LNCAP (cell line): ENCODE measurements around the gene GJB4.

Source experiments
- TF ChIP-seq, protein P1 (sequence below): fragments of 450-650 bp; IDR thresholded peaks from 2 replicates; pipeline ENCODE4 v1.5.1; 2017; ENCODE audit warnings: mild to moderate bottlenecking

Gene GJB4

DNA sequence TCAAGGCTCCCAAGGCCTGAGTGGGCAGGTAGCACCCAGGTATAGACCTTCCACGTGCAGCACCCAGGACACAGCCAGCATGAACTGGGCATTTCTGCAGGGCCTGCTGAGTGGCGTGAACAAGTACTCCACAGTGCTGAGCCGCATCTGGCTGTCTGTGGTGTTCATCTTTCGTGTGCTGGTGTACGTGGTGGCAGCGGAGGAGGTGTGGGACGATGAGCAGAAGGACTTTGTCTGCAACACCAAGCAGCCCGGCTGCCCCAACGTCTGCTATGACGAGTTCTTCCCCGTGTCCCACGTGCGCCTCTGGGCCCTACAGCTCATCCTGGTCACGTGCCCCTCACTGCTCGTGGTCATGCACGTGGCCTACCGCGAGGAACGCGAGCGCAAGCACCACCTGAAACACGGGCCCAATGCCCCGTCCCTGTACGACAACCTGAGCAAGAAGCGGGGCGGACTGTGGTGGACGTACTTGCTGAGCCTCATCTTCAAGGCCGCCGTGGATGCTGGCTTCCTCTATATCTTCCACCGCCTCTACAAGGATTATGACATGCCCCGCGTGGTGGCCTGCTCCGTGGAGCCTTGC is 1.7 kb downstream of the GJB4 start:
- TF ChIP-seq, protein P1, sequence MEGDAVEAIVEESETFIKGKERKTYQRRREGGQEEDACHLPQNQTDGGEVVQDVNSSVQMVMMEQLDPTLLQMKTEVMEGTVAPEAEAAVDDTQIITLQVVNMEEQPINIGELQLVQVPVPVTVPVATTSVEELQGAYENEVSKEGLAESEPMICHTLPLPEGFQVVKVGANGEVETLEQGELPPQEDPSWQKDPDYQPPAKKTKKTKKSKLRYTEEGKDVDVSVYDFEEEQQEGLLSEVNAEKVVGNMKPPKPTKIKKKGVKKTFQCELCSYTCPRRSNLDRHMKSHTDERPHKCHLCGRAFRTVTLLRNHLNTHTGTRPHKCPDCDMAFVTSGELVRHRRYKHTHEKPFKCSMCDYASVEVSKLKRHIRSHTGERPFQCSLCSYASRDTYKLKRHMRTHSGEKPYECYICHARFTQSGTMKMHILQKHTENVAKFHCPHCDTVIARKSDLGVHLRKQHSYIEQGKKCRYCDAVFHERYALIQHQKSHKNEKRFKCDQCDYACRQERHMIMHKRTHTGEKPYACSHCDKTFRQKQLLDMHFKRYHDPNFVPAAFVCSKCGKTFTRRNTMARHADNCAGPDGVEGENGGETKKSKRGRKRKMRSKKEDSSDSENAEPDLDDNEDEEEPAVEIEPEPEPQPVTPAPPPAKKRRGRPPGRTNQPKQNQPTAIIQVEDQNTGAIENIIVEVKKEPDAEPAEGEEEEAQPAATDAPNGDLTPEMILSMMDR: no peak

DNA sequence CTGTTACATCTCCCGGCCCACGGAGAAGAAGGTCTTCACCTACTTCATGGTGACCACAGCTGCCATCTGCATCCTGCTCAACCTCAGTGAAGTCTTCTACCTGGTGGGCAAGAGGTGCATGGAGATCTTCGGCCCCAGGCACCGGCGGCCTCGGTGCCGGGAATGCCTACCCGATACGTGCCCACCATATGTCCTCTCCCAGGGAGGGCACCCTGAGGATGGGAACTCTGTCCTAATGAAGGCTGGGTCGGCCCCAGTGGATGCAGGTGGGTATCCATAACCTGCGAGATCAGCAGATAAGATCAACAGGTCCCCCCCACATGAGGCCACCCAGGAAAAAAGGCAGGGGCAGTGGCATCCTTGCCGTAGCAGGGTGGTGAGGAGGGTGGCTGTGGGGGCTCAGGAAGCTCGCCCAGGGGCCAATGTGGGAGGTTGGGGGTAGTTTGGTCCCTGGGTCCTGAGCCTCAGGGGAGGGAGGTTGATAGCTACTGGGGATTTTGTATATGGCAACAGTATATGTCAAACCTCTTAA is 2.3 kb downstream of the GJB4 start:
- TF ChIP-seq, protein P1: no peak

DNA sequence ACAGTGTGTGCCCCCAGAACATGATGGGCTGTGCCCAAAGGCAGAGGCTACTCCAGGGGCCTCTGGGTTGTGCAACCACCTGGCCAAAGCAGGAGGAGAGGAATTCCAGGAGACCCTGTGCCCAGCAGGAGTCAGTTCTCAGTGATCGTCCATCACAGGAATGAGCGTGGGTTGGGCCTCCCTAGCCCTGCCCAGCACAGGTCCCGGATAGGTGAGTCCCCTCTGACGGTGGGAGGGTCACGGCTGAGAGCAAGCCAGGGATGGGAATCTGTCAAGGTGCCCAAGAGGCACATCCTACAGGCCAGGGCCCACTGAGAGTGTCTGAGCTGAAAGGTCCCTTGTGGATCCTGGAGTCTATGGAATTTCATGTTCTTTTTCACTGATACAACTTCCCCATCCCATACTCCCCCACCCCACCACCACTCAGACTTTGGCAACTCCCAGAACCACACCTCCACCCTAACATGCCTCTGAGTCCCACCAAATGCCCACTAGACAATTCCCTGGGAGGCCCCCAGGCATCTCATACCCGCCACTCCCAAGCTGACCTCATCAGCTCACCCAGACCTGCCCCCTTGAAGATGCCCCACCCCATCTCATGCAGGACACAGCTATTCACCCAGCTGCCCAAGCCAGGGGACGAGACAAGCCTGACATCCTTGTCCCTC is 3.1 kb downstream of the GJB4 start:
- TF ChIP-seq, protein P1: no peak

GRCh38 chr1:34763142-34763781 is 3.7 kb downstream of the GJB4 start:
- TF ChIP-seq, protein P1: no peak

DNA sequence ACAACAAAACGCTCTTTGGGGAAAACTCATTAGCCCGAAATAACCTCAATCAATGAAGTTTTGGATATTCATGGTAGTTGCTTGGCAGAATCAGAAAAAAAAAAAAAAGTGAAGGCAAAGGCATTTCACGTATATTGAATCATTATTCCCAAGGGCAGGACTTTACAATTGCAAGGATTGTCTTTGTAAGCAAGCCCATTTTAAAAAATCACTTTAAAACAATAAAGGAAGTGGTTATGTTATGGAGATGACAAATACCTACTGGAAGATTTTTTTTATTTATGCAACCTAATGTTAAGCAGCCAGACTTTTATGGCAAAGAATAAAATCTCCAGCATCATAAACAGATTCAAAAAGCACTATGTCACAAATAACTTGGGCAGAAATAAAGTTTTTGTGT is 9.3 kb downstream of the GJB4 start:
- TF ChIP-seq, protein P1: no peak

GRCh38 chr1:34770891-34771504 is 11.5 kb downstream of the GJB4 start:
- TF ChIP-seq, protein P1: no peak

- TF ChIP-seq, protein P1: no peak
These were observed 12.2 kb downstream of the GJB4 start for GRCh38 chr1:34771573-34772371.
